Left kidney (tissue), 2 donors: ENCODE results near the gene CRIP2. TPM values are rescaled to one million over a fixed set of nuclear protein-coding genes. Genes with fewer than 3 reads are reported as not detected.

Experiments
- DNase-seq: peaks from one replicate; pipeline ENCODE4 v3.0.0-alpha.2; 2013
- polyA plus RNA-seq: library from polyadenylated mRNA; unstranded; fragments of 120-200 nt; gene quantifications from one replicate; pipeline ENCODE4 v1.2.1, GENCODE V29; 2013; ENCODE audit not compliant: insufficient read length

CRIP2 gene
- polyA plus RNA-seq, 1 donor: 87.4 TPM

GRCh38 chr14:105476097-105476830, 1.6 kb downstream of the CRIP2 start:
- peak; percentile 19 for DNase-seq

- no peak for DNase-seq
Measured at GRCh38 chr14:105476831-105477659, 2.4 kb downstream of the CRIP2 start.

- DNase-seq: peak; percentile 29
Measured at GRCh38 chr14:105477660-105478397, 3.2 kb downstream of the CRIP2 start.

- no peak for DNase-seq
Measured at GRCh38 chr14:105478398-105479251, 4.0 kb downstream of the CRIP2 start.

GRCh38 chr14:105479431-105480158, 5.0 kb downstream of the CRIP2 start:
- no peak for DNase-seq

- DNase-seq: no peak
Measured at GRCh38 chr14:105480199-105480746, 5.7 kb downstream of the CRIP2 start.

- DNase-seq: peak; percentile 92
Measured at GRCh38 chr14:105480807-105481801, 6.5 kb downstream of the CRIP2 start.

- peak; percentile 97 for DNase-seq
Measured at GRCh38 chr14:105481886-105482457, 7.4 kb downstream of the CRIP2 start.

GRCh38 chr14:105482486-105483110, 8.0 kb downstream of the CRIP2 start:
- no peak for DNase-seq

GRCh38 chr14:105483300-105484068, 8.9 kb downstream of the CRIP2 start:
- no peak for DNase-seq

GRCh38 chr14:105484069-105484996, 9.7 kb downstream of the CRIP2 start:
- no peak for DNase-seq

- no peak for DNase-seq
Measured at GRCh38 chr14:105484997-105485393, 10.4 kb downstream of the CRIP2 start.

- peak; percentile 55 for DNase-seq
Measured at GRCh38 chr14:105485739-105486162, 11.1 kb downstream of the CRIP2 start.

GRCh38 chr14:105486163-105486973, 11.7 kb downstream of the CRIP2 start, which contains the start of gene CRIP1:
TSS of gene CRIP1 (plus strand) at chr14:105486886. CDS start at chr14:105487260, 374 bp downstream.
- DNase-seq: no peak

- no peak for DNase-seq
Measured at GRCh38 chr14:105486974-105487448, 12.4 kb downstream of the CRIP2 start.
